ENCODE data around the gene INTS4.
"Not testable (repeated sequence)": the region's sequence is repeated elsewhere in the genome, so short reads cannot be mapped to it uniquely, and the experiment has no call there.

The INTS4 gene

DNA sequence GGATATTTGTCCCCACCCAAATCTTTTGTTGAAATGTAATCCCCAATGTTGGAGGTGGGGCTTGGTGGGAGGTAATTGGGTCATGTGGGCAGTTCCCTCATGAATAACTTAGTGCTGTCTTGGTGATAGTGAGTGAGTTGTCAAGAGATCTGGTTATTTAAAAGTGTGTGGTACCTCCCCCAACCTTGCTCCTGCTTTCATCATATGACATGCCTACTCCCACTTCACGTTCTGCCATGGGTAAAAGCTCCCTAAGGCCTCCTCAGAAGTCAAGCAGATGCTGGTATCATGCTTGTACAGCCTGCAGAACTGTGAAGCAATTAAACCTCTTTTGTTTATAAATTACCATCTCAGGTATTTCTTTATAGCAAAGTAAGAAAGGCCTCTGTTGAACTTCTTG, 143.0 kb downstream of the INTS4 start:
- H3K4me3 ChIP-seq (ENCODE audit: low read length), result no peak overlapping the region
- DNase-seq (ENCODE audit: low read depth, low spot score), result no peak

DNA sequence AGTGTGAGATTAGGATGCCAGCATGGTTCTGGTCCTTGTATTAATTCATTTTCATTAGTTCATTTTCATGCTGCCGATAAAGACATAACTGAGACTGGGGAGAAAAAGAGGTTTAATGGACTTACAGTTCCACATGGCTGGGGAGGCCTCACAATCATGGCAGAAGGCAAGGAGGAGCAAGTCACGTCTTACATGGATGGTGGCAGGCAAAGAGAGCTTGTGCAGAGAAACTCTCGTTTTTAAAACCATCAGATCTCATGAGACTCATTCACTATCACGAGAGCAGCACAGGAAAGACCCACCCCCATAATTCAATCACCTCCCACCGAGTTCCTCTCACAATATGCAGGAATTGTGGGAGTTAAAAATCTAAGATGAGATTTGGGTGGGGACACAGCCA, 150.8 kb downstream of the INTS4 start:
- H3K4me3 ChIP-seq (ENCODE audit: low read length); DNase-seq (ENCODE audit: low read depth, low spot score): not testable (repeated sequence)

DNA sequence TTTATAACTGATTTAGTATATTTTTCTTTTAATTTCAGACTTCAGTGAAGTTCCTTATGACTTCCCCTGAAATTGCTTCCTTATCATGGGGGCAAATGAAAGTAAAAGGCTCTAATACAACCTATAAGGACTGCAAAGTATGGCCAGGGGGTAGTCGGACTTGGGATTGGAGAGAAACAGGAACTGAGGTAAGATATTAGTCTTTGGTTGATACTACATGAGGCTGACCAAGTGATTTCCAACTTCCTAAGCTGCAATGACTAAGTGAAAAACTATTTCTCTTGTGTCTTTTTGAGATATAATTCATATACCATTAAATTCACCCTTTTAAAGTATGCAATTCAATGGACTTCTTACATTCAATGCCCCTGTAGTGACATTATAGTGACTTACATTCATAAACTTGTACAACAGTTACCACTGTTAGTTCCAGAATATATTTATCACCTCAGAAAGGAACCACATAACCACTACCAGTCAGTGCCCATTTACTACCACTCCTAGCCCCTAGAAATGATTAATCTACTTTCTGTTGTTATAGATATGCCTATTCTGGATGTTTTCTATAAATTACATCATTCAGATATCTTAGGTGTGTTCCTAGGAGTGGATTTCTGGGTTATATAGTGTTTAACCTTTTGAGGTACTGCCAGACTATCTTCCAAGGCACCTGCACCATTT, 151.9 kb downstream of the INTS4 start:
- H3K4me3 ChIP-seq (ENCODE audit: low read length), result no peak overlapping the region
- DNase-seq (ENCODE audit: low read depth, low spot score), result no peak

DNA sequence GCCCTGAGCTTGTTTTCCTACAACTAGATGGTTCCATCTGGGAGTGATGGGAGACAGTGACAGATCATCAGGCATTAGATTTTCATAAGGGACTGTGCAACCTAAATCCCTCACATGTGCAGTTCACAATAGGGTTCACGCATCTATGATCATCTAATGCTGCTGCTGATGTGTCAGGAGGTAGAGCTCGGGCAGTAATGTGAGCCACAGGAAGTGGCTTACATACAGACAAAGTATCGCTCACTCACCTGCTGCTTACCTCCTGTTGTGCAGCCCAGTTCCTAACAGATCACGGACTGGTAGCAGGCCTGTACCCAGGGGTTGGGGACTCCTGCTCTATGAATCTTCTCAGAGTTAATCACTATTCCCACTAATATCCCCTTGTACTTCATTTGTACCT, 161.2 kb downstream of the INTS4 start:
- no peak overlapping the region for H3K4me3 ChIP-seq (ENCODE audit: low read length)
- no peak for DNase-seq (ENCODE audit: low read depth, low spot score)

DNA sequence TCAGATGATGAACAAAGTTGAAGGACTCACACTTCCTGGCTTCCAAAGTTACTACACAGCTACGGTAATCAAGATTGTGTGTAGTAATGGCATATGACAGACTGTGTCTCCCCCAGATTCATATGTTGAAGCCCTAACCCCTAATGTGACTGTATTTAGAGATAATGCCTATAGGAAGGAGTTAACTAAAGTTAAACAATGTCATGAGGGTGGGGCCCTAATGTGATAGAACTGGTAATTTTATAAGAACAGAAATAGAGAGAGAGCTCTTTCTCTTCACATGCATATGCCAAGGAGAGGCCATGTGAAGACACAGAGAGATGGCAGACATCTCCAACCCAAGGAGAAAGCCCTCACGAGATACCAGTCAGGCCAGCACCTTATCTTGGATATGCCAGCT, 165.5 kb downstream of the INTS4 start:
- no peak overlapping the region for H3K4me3 ChIP-seq (ENCODE audit: low read length)
- DNase-seq (ENCODE audit: low read depth, low spot score), result no peak
